Panc1 (cell line): Measurements from ENCODE around the gene MEF2A. TPM values are rescaled to one million over a fixed set of nuclear protein-coding genes. Genes with fewer than 3 reads are reported as not detected.

Experiments used
- ATAC-seq: fragments of 200-7000 bp; cut with Tn5 transposase; 2 replicates; pipeline ENCODE4 v1.9.1; 2020; ENCODE audit warnings: mild to moderate bottlenecking, moderate library complexity
- BruUV-seq: library from RNA; stranded (reverse); fragments of 400-500 nt; replicated peaks from 2 replicates; lab custom pipeline; 2021; lab: Mats Ljungman, UMichigan
- CTCF ChIA-PET: fragments of 300-600 bp; sonication (Branson Sonifier 250); formaldehyde crosslinking; loops from one replicate; lab custom pipeline; 2022; ENCODE audit warnings: antibody characterized with exemption; lab: Charles Lee
- POLR2A ChIA-PET: fragments of 300-600 bp; sonication (Branson Sonifier 250); formaldehyde crosslinking; loops from one replicate; lab custom pipeline; 2022; ENCODE audit warnings: antibody characterized with exemption; lab: Charles Lee
- DNase-seq: peaks from one replicate; pipeline ENCODE4 v3.0.0-alpha.2; 2010; ENCODE audit warnings: low read depth, low spot score
- H3K27ac ChIP-seq: 2 replicates; pipeline ENCODE4 v1.5.1; 2011; ENCODE audit warnings: mild to moderate bottlenecking, low read length, inconsistent platforms
- H3K27me3 ChIP-seq: fragments of 200-500 bp; sonication (Bioruptor generic); 2 replicates; pipeline ENCODE4 v1.6.0; 2014; ENCODE audit warnings: low read length, inconsistent platforms; ENCODE audit not compliant: control insufficient read depth, insufficient read depth
- H3K36me3 ChIP-seq: fragments of 200-500 bp; sonication (Bioruptor generic); 2 replicates; pipeline ENCODE4 v1.5.1; 2014; ENCODE audit warnings: inconsistent platforms, mild to moderate bottlenecking, low read length, moderate library complexity; ENCODE audit not compliant: control insufficient read depth, insufficient read depth
- H3K4me1 ChIP-seq: 2 replicates; pipeline ENCODE4 v1.5.1; 2011; ENCODE audit warnings: inconsistent platforms, mild to moderate bottlenecking, low read length, moderate library complexity; ENCODE audit not compliant: control insufficient read depth, insufficient read depth
- H3K4me3 ChIP-seq, 2 experiments: 2 replicates each; pipeline ENCODE4 v1.5.1; 2011 to 2012; ENCODE audit warnings: low read depth in 2 of 2, low read length in 2 of 2, mild to moderate bottlenecking in 2 of 2, inconsistent platforms in 1 of 2, moderate library complexity in 1 of 2
- H3K9me3 ChIP-seq: fragments of 200-500 bp; sonication (Bioruptor generic); 2 replicates; pipeline ENCODE4 v1.5.1; 2014; ENCODE audit warnings: low read depth, mild to moderate bottlenecking, inconsistent platforms, low read length, moderate library complexity; ENCODE audit not compliant: control insufficient read depth, insufficient read depth
- CTCF ChIP-seq: fragments of 450-650 bp; IDR thresholded peaks from 2 replicates; pipeline ENCODE4 v1.5.1; 2017; ENCODE audit warnings: mild to moderate bottlenecking
- POLR2AphosphoS5 ChIP-seq: IDR thresholded peaks from 2 replicates; pipeline ENCODE4 v1.6.1; 2012; ENCODE audit warnings: mild to moderate bottlenecking, low read depth, low read length, moderate library complexity
- REST ChIP-seq, 2 experiments: IDR thresholded peaks; 2 replicates each; pipeline ENCODE4 v1.6.1; 2011 to 2012; ENCODE audit warnings: low read depth in 2 of 2, control low read depth in 1 of 2, low read length in 1 of 2, mild to moderate bottlenecking in 1 of 2, moderate library complexity in 1 of 2; ENCODE audit not compliant: insufficient read depth in 1 of 2
- SIN3A ChIP-seq: IDR thresholded peaks from 2 replicates; pipeline ENCODE4 v1.6.1; 2012; ENCODE audit warnings: low read depth, mild to moderate bottlenecking, low read length, moderate library complexity, borderline replicate concordance; ENCODE audit not compliant: insufficient read depth
- TCF7L2 ChIP-seq: IDR thresholded peaks from 2 replicates; pipeline ENCODE4 v1.6.1; 2011; ENCODE audit warnings: mild to moderate bottlenecking, low read depth, low read length, inconsistent platforms
- in situ Hi-C: cut with HindIII; loops from 2 replicates; pipeline ENCODE4 v1.10.0; 2016; ENCODE audit warnings: low sequenced_read_pairs, low pct_unique_long_range_greater_than_20kb
- intact Hi-C: fragments of 100-400 bp; cut with micrococcal nuclease; formaldehyde crosslinking; loops from one replicate; pipeline ENCODE4 v1.10.0; 2022; ENCODE audit not compliant: unreplicated experiment
- total RNA-seq: library from RNA; stranded (reverse); gene quantifications from one replicate; pipeline ENCODE4 v1.2.1, GENCODE V29; 2021; ENCODE audit not compliant: unreplicated experiment

MEF2A gene
- total RNA-seq, 1 experiment from 2014 or later: 31.1 TPM

GRCh38 chr15:99669250-99669649 lies 103.5 kb downstream of the MEF2A start:
- no peaks in the 10 kb centered on the region for H3K9me3 ChIP-seq
- in situ Hi-C loops: no loop called here
- no peak for TF ChIP-seq POLR2AphosphoS5
- no peak for TF ChIP-seq SIN3A
- no peak for TF ChIP-seq CTCF
- no peak for TF ChIP-seq TCF7L2
- TF ChIP-seq REST (IDR thresholded peaks at IDR 0.05; ENCODE audit: insufficient read depth in 1 of 2, low read depth in 2 of 2, low read length in 1 of 2): no peak
- no peaks in the 10 kb centered on the region for H3K4me1 ChIP-seq
- ChIA-PET POLR2A (interaction anchor here (0.9 kb wide), 1 partner anchor 28 kb away, joined by 3 read pairs; no protein-coding TSS in a partner anchor), CTCF (no interaction called here)
- ATAC-seq (no peak), DNase-seq (no peak)
- no peaks in the 10 kb centered on the region for H3K36me3 ChIP-seq
- no peak overlapping the region for H3K4me3 ChIP-seq
- no TSS peak for BruUV-seq
- no peak overlapping the region for H3K27ac ChIP-seq
- intact Hi-C loops: no loop called here
- H3K27me3 ChIP-seq: no peaks in the 10 kb centered on the region

- no peak overlapping the region for H3K4me3 ChIP-seq
- ChIA-PET POLR2A (no interaction called here), CTCF (interaction anchor here (1.1 kb wide), 1 partner anchor 33 kb away, joined by 3 read pairs; no protein-coding TSS in a partner anchor)
- H3K27me3 ChIP-seq: no peaks in the 10 kb centered on the region
- peaks cover 2% of the 10 kb centered on the region; the same call in 1 of the 2 replicates for H3K36me3 ChIP-seq
- no peaks in the 10 kb centered on the region for H3K9me3 ChIP-seq
- ATAC-seq (no peak), DNase-seq (no peak)
- no peak overlapping the region for H3K27ac ChIP-seq
- intact Hi-C loops (no loop called here), in situ Hi-C loops (no loop called here)
- TF ChIP-seq POLR2AphosphoS5 (no peak), CTCF (no peak), REST (IDR thresholded peaks at IDR 0.05; ENCODE audit: insufficient read depth in 1 of 2, low read depth in 2 of 2, low read length in 1 of 2) (no peak), SIN3A (no peak), TCF7L2 (no peak)
- no peaks in the 10 kb centered on the region for H3K4me1 ChIP-seq
- no TSS peak for BruUV-seq
These were observed 106.3 kb downstream of the MEF2A start for GRCh38 chr15:99671926-99672635.
